OCI-LY3 (cell line): ENCODE data around the gene GABARAPL1.

ENCODE experiments used
- EZH2phosphoT487 ChIP-seq: fragments of 200-600 bp; shearing (Covaris generic); IDR thresholded peaks from 2 replicates; pipeline ENCODE4 v1.6.1; 2018; ENCODE audit warnings: antibody characterized with exemption, mixed run types, low read depth
- TF ChIP-seq, protein P1 (sequence below): fragments of 200-600, 300-600 bp; sonication (generic); IDR thresholded peaks from 2 replicates; pipeline ENCODE4 v1.5.1; 2014; ENCODE audit warnings: antibody characterized with exemption, low read length, low read depth

GRCh38 chr12:10211101-10211939 is 1.4 kb upstream of the GABARAPL1 start:
- TF ChIP-seq, protein P1, sequence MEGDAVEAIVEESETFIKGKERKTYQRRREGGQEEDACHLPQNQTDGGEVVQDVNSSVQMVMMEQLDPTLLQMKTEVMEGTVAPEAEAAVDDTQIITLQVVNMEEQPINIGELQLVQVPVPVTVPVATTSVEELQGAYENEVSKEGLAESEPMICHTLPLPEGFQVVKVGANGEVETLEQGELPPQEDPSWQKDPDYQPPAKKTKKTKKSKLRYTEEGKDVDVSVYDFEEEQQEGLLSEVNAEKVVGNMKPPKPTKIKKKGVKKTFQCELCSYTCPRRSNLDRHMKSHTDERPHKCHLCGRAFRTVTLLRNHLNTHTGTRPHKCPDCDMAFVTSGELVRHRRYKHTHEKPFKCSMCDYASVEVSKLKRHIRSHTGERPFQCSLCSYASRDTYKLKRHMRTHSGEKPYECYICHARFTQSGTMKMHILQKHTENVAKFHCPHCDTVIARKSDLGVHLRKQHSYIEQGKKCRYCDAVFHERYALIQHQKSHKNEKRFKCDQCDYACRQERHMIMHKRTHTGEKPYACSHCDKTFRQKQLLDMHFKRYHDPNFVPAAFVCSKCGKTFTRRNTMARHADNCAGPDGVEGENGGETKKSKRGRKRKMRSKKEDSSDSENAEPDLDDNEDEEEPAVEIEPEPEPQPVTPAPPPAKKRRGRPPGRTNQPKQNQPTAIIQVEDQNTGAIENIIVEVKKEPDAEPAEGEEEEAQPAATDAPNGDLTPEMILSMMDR = no peak
- no peak for TF ChIP-seq EZH2phosphoT487
